WI38 (cell line): ENCODE data around the gene CHSY1.

Source experiments
- H3K4me3 ChIP-seq: 2 replicates; pipeline ENCODE4 v1.5.1; 2011; ENCODE audit warnings: low read depth, mild to moderate bottlenecking, control low read depth, low read length
- CTCF ChIP-seq: IDR thresholded peaks from 2 replicates; pipeline ENCODE4 v1.5.1; 2012; ENCODE audit warnings: low read depth, mild to moderate bottlenecking, control low read depth, low read length

Gene CHSY1

GRCh38 chr15:101242160-101242998 lies 9.5 kb downstream of the CHSY1 start:
- H3K4me3 ChIP-seq, result no peak overlapping the region
- TF ChIP-seq CTCF, result no peak

GRCh38 chr15:101240358-101240757 lies 11.5 kb downstream of the CHSY1 start:
- H3K4me3 ChIP-seq, result no peak overlapping the region
- TF ChIP-seq CTCF, result no peak

- H3K4me3 ChIP-seq, result no peak overlapping the region
Measured at GRCh38 chr15:101239724-101240136, 12.1 kb downstream of the CHSY1 start.

GRCh38 chr15:101237251-101237650 lies 14.6 kb downstream of the CHSY1 start:
- H3K4me3 ChIP-seq, result no peak overlapping the region
- no peak for TF ChIP-seq CTCF

More at GRCh38 chr15:101239724-101240136, 12.1 kb downstream of the CHSY1 start:
- TF ChIP-seq CTCF, result no peak

GRCh38 chr15:101233651-101234280 lies 18.1 kb downstream of the CHSY1 start:
- no peak for TF ChIP-seq CTCF
- no peak overlapping the region for H3K4me3 ChIP-seq

- no peak overlapping the region for H3K4me3 ChIP-seq
- TF ChIP-seq CTCF, result no peak
Measured at GRCh38 chr15:101232677-101233076, 19.2 kb downstream of the CHSY1 start.

GRCh38 chr15:101228313-101228712 lies 23.5 kb downstream of the CHSY1 start:
- no peak overlapping the region for H3K4me3 ChIP-seq
- TF ChIP-seq CTCF, result no peak
